ENCODE data around the gene MAP1LC3B.

MAP1LC3B gene

GRCh38 chr16:87409153-87409552 is 17.0 kb downstream of the MAP1LC3B start:
- TF ChIP-seq SIN3A (IDR thresholded peaks at IDR 0.05; ENCODE audit: borderline replicate concordance, insufficient read depth, low read length) (no peak), TAF1 (IDR thresholded peaks at IDR 0.05; ENCODE audit: borderline replicate concordance, insufficient read depth, low read length) (no peak)

GRCh38 chr16:87409781-87410180 is 17.6 kb downstream of the MAP1LC3B start:
- no peak for TF ChIP-seq FOXP2 (optimal IDR thresholded peaks at IDR 0.05; ENCODE audit: borderline replicate concordance, extremely low read depth, extremely low read length, insufficient read depth)

DNA sequence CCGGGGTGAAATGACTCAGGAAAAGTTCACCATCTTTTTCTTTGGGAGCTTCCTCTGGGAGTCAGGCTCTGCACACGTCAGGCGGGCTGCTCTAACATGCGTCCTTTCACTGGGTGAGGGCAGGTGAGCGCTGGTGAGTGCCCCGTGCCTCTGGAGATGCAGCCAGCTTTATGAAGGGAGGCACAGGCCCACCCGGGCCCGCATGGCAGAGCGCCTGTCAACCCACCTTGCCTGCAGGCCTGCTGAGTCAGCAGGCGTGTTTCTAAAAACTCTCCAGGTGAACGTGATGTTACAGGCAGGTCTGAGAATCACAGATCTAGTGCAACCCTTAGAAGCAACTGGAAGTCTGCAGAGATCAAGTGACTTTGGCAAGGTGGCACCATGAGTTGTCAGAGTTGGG is 18.4 kb downstream of the MAP1LC3B start:
- TF ChIP-seq, protein P1, sequence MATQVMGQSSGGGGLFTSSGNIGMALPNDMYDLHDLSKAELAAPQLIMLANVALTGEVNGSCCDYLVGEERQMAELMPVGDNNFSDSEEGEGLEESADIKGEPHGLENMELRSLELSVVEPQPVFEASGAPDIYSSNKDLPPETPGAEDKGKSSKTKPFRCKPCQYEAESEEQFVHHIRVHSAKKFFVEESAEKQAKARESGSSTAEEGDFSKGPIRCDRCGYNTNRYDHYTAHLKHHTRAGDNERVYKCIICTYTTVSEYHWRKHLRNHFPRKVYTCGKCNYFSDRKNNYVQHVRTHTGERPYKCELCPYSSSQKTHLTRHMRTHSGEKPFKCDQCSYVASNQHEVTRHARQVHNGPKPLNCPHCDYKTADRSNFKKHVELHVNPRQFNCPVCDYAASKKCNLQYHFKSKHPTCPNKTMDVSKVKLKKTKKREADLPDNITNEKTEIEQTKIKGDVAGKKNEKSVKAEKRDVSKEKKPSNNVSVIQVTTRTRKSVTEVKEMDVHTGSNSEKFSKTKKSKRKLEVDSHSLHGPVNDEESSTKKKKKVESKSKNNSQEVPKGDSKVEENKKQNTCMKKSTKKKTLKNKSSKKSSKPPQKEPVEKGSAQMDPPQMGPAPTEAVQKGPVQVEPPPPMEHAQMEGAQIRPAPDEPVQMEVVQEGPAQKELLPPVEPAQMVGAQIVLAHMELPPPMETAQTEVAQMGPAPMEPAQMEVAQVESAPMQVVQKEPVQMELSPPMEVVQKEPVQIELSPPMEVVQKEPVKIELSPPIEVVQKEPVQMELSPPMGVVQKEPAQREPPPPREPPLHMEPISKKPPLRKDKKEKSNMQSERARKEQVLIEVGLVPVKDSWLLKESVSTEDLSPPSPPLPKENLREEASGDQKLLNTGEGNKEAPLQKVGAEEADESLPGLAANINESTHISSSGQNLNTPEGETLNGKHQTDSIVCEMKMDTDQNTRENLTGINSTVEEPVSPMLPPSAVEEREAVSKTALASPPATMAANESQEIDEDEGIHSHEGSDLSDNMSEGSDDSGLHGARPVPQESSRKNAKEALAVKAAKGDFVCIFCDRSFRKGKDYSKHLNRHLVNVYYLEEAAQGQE (IDR thresholded peaks at IDR 0.05; ENCODE audit: insufficient read depth in 1 of 2, low read depth in 2 of 2, low read length in 2 of 2), result no peak
- no peak for TF ChIP-seq POLR2AphosphoS5 (IDR thresholded peaks at IDR 0.05; ENCODE audit: low read depth, low read length)
- no peak for TF ChIP-seq SIN3A (IDR thresholded peaks at IDR 0.05; ENCODE audit: borderline replicate concordance, insufficient read depth, low read length)
- TF ChIP-seq FOXP2 (optimal IDR thresholded peaks at IDR 0.05; ENCODE audit: borderline replicate concordance, extremely low read depth, extremely low read length, insufficient read depth), result no peak
- TF ChIP-seq TAF1 (IDR thresholded peaks at IDR 0.05; ENCODE audit: borderline replicate concordance, insufficient read depth, low read length), result no peak

- TF ChIP-seq FOXP2 (optimal IDR thresholded peaks at IDR 0.05; ENCODE audit: borderline replicate concordance, extremely low read depth, extremely low read length, insufficient read depth) (no peak), SIN3A (IDR thresholded peaks at IDR 0.05; ENCODE audit: borderline replicate concordance, insufficient read depth, low read length) (no peak), POLR2AphosphoS5 (IDR thresholded peaks at IDR 0.05; ENCODE audit: low read depth, low read length) (no peak), TAF1 (IDR thresholded peaks at IDR 0.05; ENCODE audit: borderline replicate concordance, insufficient read depth, low read length) (no peak)
- TF ChIP-seq, protein P1 (IDR thresholded peaks at IDR 0.05; ENCODE audit: insufficient read depth in 1 of 2, low read depth in 2 of 2, low read length in 2 of 2), result no peak
Measured at GRCh38 chr16:87410968-87411367, 18.8 kb downstream of the MAP1LC3B start.

DNA sequence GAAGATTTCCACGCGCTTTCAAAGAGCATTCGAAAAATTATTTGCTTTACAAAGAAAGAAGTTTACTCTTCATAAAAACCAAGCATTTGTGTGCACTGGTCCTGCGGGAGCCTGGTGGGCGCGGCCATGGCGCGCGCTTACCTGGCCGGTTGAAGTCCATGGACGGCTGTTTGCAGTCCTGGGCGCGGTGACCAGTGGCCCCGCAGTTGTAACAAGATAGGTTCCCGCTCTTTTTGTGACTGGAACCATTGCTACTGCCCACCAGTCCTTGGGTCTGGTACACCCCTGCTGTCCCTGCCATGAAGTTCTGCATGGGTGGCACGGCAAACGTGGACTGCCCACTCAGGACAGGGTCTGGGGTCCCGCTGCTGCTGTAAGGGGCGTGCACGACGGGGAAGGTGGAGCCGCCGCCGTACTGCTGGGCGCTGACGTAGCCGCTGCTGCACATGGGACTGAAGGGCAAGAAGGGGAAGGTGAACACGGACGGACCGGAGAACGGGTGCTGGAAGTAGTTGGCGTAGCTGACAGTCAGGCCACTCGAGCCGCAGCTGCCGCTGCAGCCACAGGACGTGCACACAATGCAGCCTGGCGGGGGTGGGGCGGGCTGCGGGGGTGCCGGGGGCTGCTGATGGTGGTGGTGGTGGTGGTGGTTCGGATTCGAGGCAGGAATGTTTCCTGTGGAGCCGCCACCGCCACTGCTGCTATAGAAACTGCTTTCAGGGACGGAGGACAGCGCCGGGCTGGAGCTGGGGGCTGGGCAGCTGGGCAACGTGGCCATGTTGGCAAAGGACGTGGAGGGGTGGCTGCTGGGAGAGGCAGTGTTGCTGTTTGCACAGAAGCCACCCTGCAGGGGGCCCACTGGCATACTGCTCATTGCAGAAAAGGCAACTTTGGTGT is 19.5 kb downstream of the MAP1LC3B start:
- no peak for TF ChIP-seq POLR2AphosphoS5 (IDR thresholded peaks at IDR 0.05; ENCODE audit: low read depth, low read length)

GRCh38 chr16:87412371-87412995 is 20.3 kb downstream of the MAP1LC3B start:
- TF ChIP-seq, protein P1 (IDR thresholded peaks at IDR 0.05; ENCODE audit: insufficient read depth in 1 of 2, low read depth in 2 of 2, low read length in 2 of 2), result no peak
- no peak for TF ChIP-seq SIN3A (IDR thresholded peaks at IDR 0.05; ENCODE audit: borderline replicate concordance, insufficient read depth, low read length)
- no peak for TF ChIP-seq FOXP2 (optimal IDR thresholded peaks at IDR 0.05; ENCODE audit: borderline replicate concordance, extremely low read depth, extremely low read length, insufficient read depth)
- TF ChIP-seq POLR2AphosphoS5 (IDR thresholded peaks at IDR 0.05; ENCODE audit: low read depth, low read length), result no peak
- no peak for TF ChIP-seq TAF1 (IDR thresholded peaks at IDR 0.05; ENCODE audit: borderline replicate concordance, insufficient read depth, low read length)

All from PFSK-1 (cell line).